ENCODE data around the gene TTLL12.

The TTLL12 gene

GRCh38 chr22:43186272-43187170 lies at the start of gene TTLL12:
Gene TTLL12, minus strand, starts transcription at chr22:43187134. Its CDS starts 65 bp downstream, at chr22:43187069.
- DNase-seq = peak; percentile 62

GRCh38 chr22:43235445-43236409 lies 48.8 kb upstream of the TTLL12 start:
- no peak for DNase-seq

GRCh38 chr22:43234264-43234988 lies 47.5 kb upstream of the TTLL12 start:
- DNase-seq = no peak

- no peak for DNase-seq
These were observed 46.6 kb upstream of the TTLL12 start for GRCh38 chr22:43233529-43233928.

GRCh38 chr22:43232445-43232844 lies 45.5 kb upstream of the TTLL12 start:
- no peak for DNase-seq

- no peak for DNase-seq
These were observed 44.7 kb upstream of the TTLL12 start for GRCh38 chr22:43231724-43232034.

GRCh38 chr22:43230971-43231723 lies 44.2 kb upstream of the TTLL12 start:
- peak; percentile 47 for DNase-seq

- no peak for DNase-seq
These were observed 43.6 kb upstream of the TTLL12 start for GRCh38 chr22:43230571-43230970.

GRCh38 chr22:43228863-43229262 lies 41.9 kb upstream of the TTLL12 start:
- no peak for DNase-seq

- DNase-seq = no peak
These were observed 41.4 kb upstream of the TTLL12 start for GRCh38 chr22:43228330-43228729.

GRCh38 chr22:43227239-43227630 lies 40.3 kb upstream of the TTLL12 start:
- no peak for DNase-seq

- no peak for DNase-seq
These were observed 39.7 kb upstream of the TTLL12 start for GRCh38 chr22:43226377-43227238.

- DNase-seq = no peak
These were observed 38.7 kb upstream of the TTLL12 start for GRCh38 chr22:43225609-43226008.

- no peak for DNase-seq
These were observed 36.1 kb upstream of the TTLL12 start for GRCh38 chr22:43222987-43223386.

- DNase-seq = no peak
These were observed 35.3 kb upstream of the TTLL12 start for GRCh38 chr22:43222262-43222661.

- DNase-seq = no peak
These were observed 33.9 kb upstream of the TTLL12 start for GRCh38 chr22:43220625-43221380.

GRCh38 chr22:43218786-43219185 lies 31.9 kb upstream of the TTLL12 start:
- DNase-seq = no peak

- DNase-seq = no peak
These were observed 30.5 kb upstream of the TTLL12 start for GRCh38 chr22:43217285-43218030.

GRCh38 chr22:43216738-43217137 lies 29.8 kb upstream of the TTLL12 start:
- DNase-seq = no peak

- no peak for DNase-seq
These were observed 27.0 kb upstream of the TTLL12 start for GRCh38 chr22:43213962-43214361.

All from stimulated activated naive CD4-positive, alpha-beta T cell treated with Interleukin-2 at 50 U/mL for 16 hours (primary cell).